ENCODE data around the gene CTSG. TPM values are rescaled to one million over a fixed set of nuclear protein-coding genes. Genes with fewer than 3 reads are reported as not detected.
"Not testable (repeated sequence)": the region's sequence is repeated elsewhere in the genome, so short reads cannot be mapped to it uniquely, and the experiment has no call there.

Gene CTSG
- total RNA-seq, 2 experiments from 2014 or later, result not detected

- CTCF ChIA-PET, result interaction anchor here (0.6 kb wide), 1 partner anchor 148 kb away, joined by 5 read pairs; the partner anchor contains the start of gene SDR39U1
- H3K27ac Mint-ChIP-seq; H3K36me3 Mint-ChIP-seq (ENCODE audit: low read depth); H3K4me3 Mint-ChIP-seq; H3K4me1 Mint-ChIP-seq; DNase-seq; POLR2A ChIA-PET: not testable (repeated sequence)
- peaks cover 11% of the 10 kb centered on the region for H3K9me3 Mint-ChIP-seq
- H3K27me3 Mint-ChIP-seq, result peaks cover 30% of the 10 kb centered on the region
Observed at GRCh38 chr14:24591004-24591403, 15.0 kb upstream of the CTSG start.

GRCh38 chr14:24584402-24584801, 8.4 kb upstream of the CTSG start:
- POLR2A ChIA-PET; DNase-seq; H3K4me1 Mint-ChIP-seq; H3K36me3 Mint-ChIP-seq (ENCODE audit: low read depth); H3K4me3 Mint-ChIP-seq; CTCF ChIA-PET; H3K27ac Mint-ChIP-seq: not testable (repeated sequence)
- Mint-ChIP-seq H3K9me3 (peaks cover 10% of the 10 kb centered on the region), H3K27me3 (peaks cover 11% of the 10 kb centered on the region)

- H3K4me1 Mint-ChIP-seq, result peaks cover 9% of the 10 kb centered on the region
- H3K9me3 Mint-ChIP-seq, result no peaks in the 10 kb centered on the region
- peaks cover 2% of the 10 kb centered on the region for H3K27me3 Mint-ChIP-seq
- H3K4me3 Mint-ChIP-seq, result no peak overlapping the region
- no peak overlapping the region for H3K27ac Mint-ChIP-seq
- CTCF ChIA-PET, result no interaction called here
- POLR2A ChIA-PET, result no interaction called here
- no peak for DNase-seq
- no peaks in the 10 kb centered on the region for H3K36me3 Mint-ChIP-seq (ENCODE audit: low read depth)
Observed at GRCh38 chr14:24578558-24578957, 2.5 kb upstream of the CTSG start.

GRCh38 chr14:24576771-24577170, 721 bp upstream of the CTSG start:
- POLR2A ChIA-PET, result no interaction called here
- H3K9me3 Mint-ChIP-seq, result no peaks in the 10 kb centered on the region
- H3K4me3 Mint-ChIP-seq, result no peak overlapping the region
- no peak overlapping the region for H3K27ac Mint-ChIP-seq
- no peaks in the 10 kb centered on the region for H3K36me3 Mint-ChIP-seq (ENCODE audit: low read depth)
- no peak for DNase-seq
- H3K4me1 Mint-ChIP-seq, result peaks cover 9% of the 10 kb centered on the region
- CTCF ChIA-PET, result no interaction called here
- H3K27me3 Mint-ChIP-seq, result peaks cover 2% of the 10 kb centered on the region

- Mint-ChIP-seq H3K4me3 (no peak overlapping the region), H3K9me3 (peaks cover under 1% of the 10 kb centered on the region), H3K4me1 (peaks cover 9% of the 10 kb centered on the region), H3K36me3 (ENCODE audit: low read depth) (no peaks in the 10 kb centered on the region), H3K27me3 (peaks cover 11% of the 10 kb centered on the region), H3K27ac (no peak overlapping the region)
- POLR2A ChIA-PET, result no interaction called here
- DNase-seq, result no peak
- CTCF ChIA-PET, result no interaction called here
Observed at GRCh38 chr14:24574206-24574774, 1.8 kb downstream of the CTSG start.

GRCh38 chr14:24566318-24566717, 9.7 kb downstream of the CTSG start:
- Mint-ChIP-seq H3K27me3 (peaks cover 10% of the 10 kb centered on the region), H3K27ac (no peak overlapping the region), H3K4me3 (no peak overlapping the region), H3K9me3 (peaks cover 25% of the 10 kb centered on the region), H3K4me1 (no peaks in the 10 kb centered on the region), H3K36me3 (ENCODE audit: low read depth) (no peaks in the 10 kb centered on the region)
- DNase-seq, result no peak
- POLR2A ChIA-PET, result no interaction called here
- CTCF ChIA-PET, result no interaction called here

GRCh38 chr14:24565766-24566165, 10.3 kb downstream of the CTSG start:
- Mint-ChIP-seq H3K27me3 (peaks cover 11% of the 10 kb centered on the region), H3K9me3 (peaks cover 25% of the 10 kb centered on the region), H3K4me1 (no peaks in the 10 kb centered on the region), H3K27ac (no peak overlapping the region), H3K36me3 (ENCODE audit: low read depth) (no peaks in the 10 kb centered on the region), H3K4me3 (no peak overlapping the region)
- ChIA-PET POLR2A (no interaction called here), CTCF (no interaction called here)
- DNase-seq, result no peak

GRCh38 chr14:24563505-24563904, 12.5 kb downstream of the CTSG start:
- no peak for DNase-seq
- Mint-ChIP-seq H3K36me3 (ENCODE audit: low read depth) (no peaks in the 10 kb centered on the region), H3K4me1 (no peaks in the 10 kb centered on the region), H3K27ac (no peak overlapping the region), H3K9me3 (peaks cover 22% of the 10 kb centered on the region), H3K27me3 (peaks cover 5% of the 10 kb centered on the region), H3K4me3 (no peak overlapping the region)
- ChIA-PET POLR2A (no interaction called here), CTCF (no interaction called here)

- H3K4me3 Mint-ChIP-seq, result no peak overlapping the region
- H3K27ac Mint-ChIP-seq, result no peak overlapping the region
- ChIA-PET POLR2A (no interaction called here), CTCF (no interaction called here)
- H3K9me3 Mint-ChIP-seq, result peaks cover 4% of the 10 kb centered on the region
- H3K27me3 Mint-ChIP-seq, result peaks cover 4% of the 10 kb centered on the region
- no peaks in the 10 kb centered on the region for H3K4me1 Mint-ChIP-seq
- no peak for DNase-seq
- H3K36me3 Mint-ChIP-seq (ENCODE audit: low read depth), result no peaks in the 10 kb centered on the region
Observed at GRCh38 chr14:24556756-24557155, 19.3 kb downstream of the CTSG start.

- H3K4me3 Mint-ChIP-seq; CTCF ChIA-PET; H3K36me3 Mint-ChIP-seq (ENCODE audit: low read depth); DNase-seq; H3K4me1 Mint-ChIP-seq; POLR2A ChIA-PET; H3K27ac Mint-ChIP-seq: not testable (repeated sequence)
- peaks cover 11% of the 10 kb centered on the region for H3K27me3 Mint-ChIP-seq
- H3K9me3 Mint-ChIP-seq, result peaks cover 25% of the 10 kb centered on the region
Observed at GRCh38 chr14:24549064-24549463, 27.0 kb downstream of the CTSG start.

- ChIA-PET CTCF (no interaction called here), POLR2A (no interaction called here)
- H3K4me1 Mint-ChIP-seq, result no peaks in the 10 kb centered on the region
- H3K27ac Mint-ChIP-seq, result no peak overlapping the region
- H3K9me3 Mint-ChIP-seq, result peaks cover 16% of the 10 kb centered on the region
- H3K4me3 Mint-ChIP-seq, result no peak overlapping the region
- peaks cover 18% of the 10 kb centered on the region for H3K27me3 Mint-ChIP-seq
- no peaks in the 10 kb centered on the region for H3K36me3 Mint-ChIP-seq (ENCODE audit: low read depth)
- DNase-seq, result no peak
Observed at GRCh38 chr14:24542346-24542936, 33.6 kb downstream of the CTSG start.

- Mint-ChIP-seq H3K9me3 (peaks cover 11% of the 10 kb centered on the region), H3K27ac (no peak overlapping the region), H3K27me3 (peaks cover 9% of the 10 kb centered on the region), H3K36me3 (ENCODE audit: low read depth) (no peaks in the 10 kb centered on the region), H3K4me3 (no peak overlapping the region), H3K4me1 (peaks cover 2% of the 10 kb centered on the region)
- ChIA-PET POLR2A (no interaction called here), CTCF (no interaction called here)
- DNase-seq, result no peak
Observed at GRCh38 chr14:24535737-24536136, 40.3 kb downstream of the CTSG start.

- H3K36me3 Mint-ChIP-seq (ENCODE audit: low read depth), result no peaks in the 10 kb centered on the region
- no peak for DNase-seq
- no peak overlapping the region for H3K27ac Mint-ChIP-seq
- POLR2A ChIA-PET, result no interaction called here
- H3K4me1 Mint-ChIP-seq, result peaks cover 2% of the 10 kb centered on the region
- H3K4me3 Mint-ChIP-seq, result no peak overlapping the region
- H3K27me3 Mint-ChIP-seq, result peaks cover 7% of the 10 kb centered on the region
- peaks cover 5% of the 10 kb centered on the region for H3K9me3 Mint-ChIP-seq
- CTCF ChIA-PET, result interaction anchor here (1.2 kb wide), 1 partner anchor 74 kb away, joined by 3 read pairs; no protein-coding TSS in a partner anchor
Observed at GRCh38 chr14:24534286-24534685, 41.8 kb downstream of the CTSG start.

- H3K9me3 Mint-ChIP-seq; H3K27ac Mint-ChIP-seq; H3K4me1 Mint-ChIP-seq; POLR2A ChIA-PET; H3K36me3 Mint-ChIP-seq (ENCODE audit: low read depth); CTCF ChIA-PET; DNase-seq; H3K4me3 Mint-ChIP-seq: not testable (repeated sequence)
- peaks cover 14% of the 10 kb centered on the region for H3K27me3 Mint-ChIP-seq
Observed at GRCh38 chr14:24525877-24526620, 50.0 kb downstream of the CTSG start.

Measured in activated CD4-positive, alpha-beta T cell treated with anti-CD3 and anti-CD28 coated beads, Interleukin-2, amount 10 ng/mL, durations not matched to agents 7 days and 5 days (primary cell).